Measurements from ENCODE around the gene TMEM255A.

TMEM255A gene

DNA sequence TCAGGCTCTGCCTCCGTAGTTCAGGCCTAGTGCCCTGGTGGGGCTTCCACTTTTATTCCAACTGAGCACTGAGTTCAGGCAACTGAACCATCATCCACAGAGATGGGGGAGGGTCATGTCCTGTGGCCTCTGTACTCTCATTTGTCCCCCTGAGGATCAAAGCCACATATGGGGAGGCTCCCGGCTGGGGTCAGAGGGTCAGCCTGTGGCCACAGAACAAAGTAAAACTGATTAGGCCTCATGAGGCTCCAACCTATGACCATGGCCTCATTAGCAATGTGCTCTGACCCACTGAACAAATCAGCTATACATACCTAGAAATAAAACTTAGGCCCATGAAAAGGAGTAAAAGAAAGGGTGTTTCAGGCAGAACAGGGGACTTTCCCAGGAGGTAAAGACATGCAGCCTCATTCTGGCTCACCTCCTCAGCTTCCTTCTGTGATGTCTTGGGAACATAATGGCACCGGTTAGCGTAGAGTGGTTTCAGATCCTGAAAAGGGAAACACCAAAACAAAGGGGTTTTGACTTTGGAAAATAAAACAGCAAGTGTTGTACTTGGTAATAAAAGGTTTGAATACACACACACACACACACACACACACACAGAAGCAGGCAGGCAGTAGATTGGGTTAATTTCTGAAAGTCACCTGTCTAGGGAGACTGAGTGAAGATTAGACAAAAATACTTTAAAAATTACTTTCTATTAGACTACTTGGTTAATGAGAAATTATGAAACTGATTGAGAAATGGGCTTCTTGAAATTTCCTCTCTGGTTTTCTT is 24.3 kb downstream of the TMEM255A start:
- H3K27me3 ChIP-seq (ENCODE audit: control insufficient read depth, insufficient read depth, low read length): no peaks in the 10 kb centered on the region
- no peak overlapping the region for H3K27ac ChIP-seq (ENCODE audit: low read length)
- H3K4me3 ChIP-seq (ENCODE audit: low read length): no peak overlapping the region
- H3K36me3 ChIP-seq (ENCODE audit: control insufficient read depth, low read depth, low read length): no peaks in the 10 kb centered on the region
- no peaks in the 10 kb centered on the region for H3K4me1 ChIP-seq (ENCODE audit: control insufficient read depth, low read depth, low read length)
- H3K9ac ChIP-seq (ENCODE audit: low read length): no peak overlapping the region
- H3K9me3 ChIP-seq (ENCODE audit: control insufficient read depth, low read depth, low read length): peaks cover 25% of the 10 kb centered on the region

DNA sequence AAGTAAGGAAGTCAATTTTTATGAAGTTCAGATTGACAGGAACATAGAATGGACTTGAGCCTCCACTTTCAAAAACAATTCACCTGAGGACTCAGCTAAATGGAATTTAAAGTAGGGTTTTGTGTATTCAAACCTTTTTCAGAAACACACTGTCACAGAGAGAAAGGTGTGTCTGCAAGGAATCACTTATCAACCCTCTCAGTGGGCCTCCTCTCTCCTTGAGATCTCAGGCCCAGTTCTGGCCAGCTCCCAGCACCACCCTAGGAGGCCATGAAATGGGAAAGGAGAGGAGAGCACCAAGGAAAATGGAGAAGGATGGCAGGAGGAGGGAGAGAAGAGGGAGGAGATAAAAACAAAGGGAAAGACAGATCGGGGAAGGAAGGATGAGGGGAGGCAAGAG is 28.6 kb downstream of the TMEM255A start:
- Histone ChIP-seq H3K36me3 (ENCODE audit: control insufficient read depth, low read depth, low read length) (no peaks in the 10 kb centered on the region), H3K9ac (ENCODE audit: low read length) (no peak overlapping the region), H3K27me3 (ENCODE audit: control insufficient read depth, insufficient read depth, low read length) (no peaks in the 10 kb centered on the region), H3K27ac (ENCODE audit: low read length) (no peak overlapping the region), H3K4me3 (ENCODE audit: low read length) (no peak overlapping the region), H3K4me1 (ENCODE audit: control insufficient read depth, low read depth, low read length) (no peaks in the 10 kb centered on the region), H3K9me3 (ENCODE audit: control insufficient read depth, low read depth, low read length) (peaks cover 18% of the 10 kb centered on the region)

DNA sequence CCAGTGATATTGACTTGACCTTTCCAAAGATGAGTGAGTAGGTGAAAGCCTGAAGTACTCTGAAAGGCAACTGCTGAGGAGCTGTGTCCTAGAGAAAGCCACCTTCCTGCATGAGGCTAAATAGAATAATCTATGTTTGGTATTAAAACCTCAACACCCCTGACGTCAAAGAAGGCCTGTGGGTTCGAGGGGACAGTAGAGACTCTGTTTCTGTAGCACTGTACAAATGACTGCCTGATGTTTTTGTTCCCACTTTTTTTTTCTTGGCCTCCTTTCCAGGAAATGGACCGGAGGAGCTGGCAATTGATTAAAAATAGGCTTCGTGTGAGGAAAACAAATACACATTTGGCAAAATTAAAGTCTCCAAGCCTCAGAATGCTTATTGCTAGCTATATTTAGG is 29.5 kb downstream of the TMEM255A start:
- H3K9me3 ChIP-seq (ENCODE audit: control insufficient read depth, low read depth, low read length): peaks cover 15% of the 10 kb centered on the region
- H3K27me3 ChIP-seq (ENCODE audit: control insufficient read depth, insufficient read depth, low read length): no peaks in the 10 kb centered on the region
- no peak overlapping the region for H3K27ac ChIP-seq (ENCODE audit: low read length)
- no peak overlapping the region for H3K9ac ChIP-seq (ENCODE audit: low read length)
- no peak overlapping the region for H3K4me3 ChIP-seq (ENCODE audit: low read length)
- no peaks in the 10 kb centered on the region for H3K36me3 ChIP-seq (ENCODE audit: control insufficient read depth, low read depth, low read length)
- H3K4me1 ChIP-seq (ENCODE audit: control insufficient read depth, low read depth, low read length): no peaks in the 10 kb centered on the region

DNA sequence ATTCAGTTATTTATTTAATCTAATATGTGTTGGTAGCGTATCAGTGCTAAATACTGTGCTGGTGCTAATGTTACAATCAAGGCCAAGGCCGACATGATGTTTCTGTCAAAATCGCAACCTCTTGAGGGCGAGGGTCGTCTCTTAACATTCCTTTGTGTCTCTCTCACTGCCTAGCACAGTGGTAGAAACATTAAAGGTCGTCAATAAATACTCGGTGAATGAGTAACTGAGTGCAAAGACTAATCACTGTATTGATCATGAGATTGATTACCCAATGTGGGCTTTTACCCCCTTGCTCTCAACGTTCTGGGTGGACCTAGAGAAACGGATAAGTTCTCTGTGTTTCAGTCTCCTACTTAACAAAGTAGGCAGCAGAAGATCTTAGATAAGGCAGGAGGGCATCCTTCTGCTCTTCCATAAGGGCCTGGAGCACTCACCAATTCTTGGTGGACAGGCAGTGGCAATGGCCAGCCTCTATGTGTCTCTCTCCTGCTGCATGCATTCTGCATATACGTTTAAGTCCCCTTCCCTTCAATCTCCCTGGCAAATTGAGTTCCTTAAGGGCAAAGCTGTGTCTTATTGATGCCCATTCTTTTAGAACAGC is 30.1 kb downstream of the TMEM255A start:
- no peaks in the 10 kb centered on the region for H3K36me3 ChIP-seq (ENCODE audit: control insufficient read depth, low read depth, low read length)
- peaks cover 9% of the 10 kb centered on the region for H3K9me3 ChIP-seq (ENCODE audit: control insufficient read depth, low read depth, low read length)
- H3K4me3 ChIP-seq (ENCODE audit: low read length): no peak overlapping the region
- H3K27me3 ChIP-seq (ENCODE audit: control insufficient read depth, insufficient read depth, low read length): no peaks in the 10 kb centered on the region
- H3K9ac ChIP-seq (ENCODE audit: low read length): no peak overlapping the region
- H3K4me1 ChIP-seq (ENCODE audit: control insufficient read depth, low read depth, low read length): no peaks in the 10 kb centered on the region
- H3K27ac ChIP-seq (ENCODE audit: low read length): no peak overlapping the region

DNA sequence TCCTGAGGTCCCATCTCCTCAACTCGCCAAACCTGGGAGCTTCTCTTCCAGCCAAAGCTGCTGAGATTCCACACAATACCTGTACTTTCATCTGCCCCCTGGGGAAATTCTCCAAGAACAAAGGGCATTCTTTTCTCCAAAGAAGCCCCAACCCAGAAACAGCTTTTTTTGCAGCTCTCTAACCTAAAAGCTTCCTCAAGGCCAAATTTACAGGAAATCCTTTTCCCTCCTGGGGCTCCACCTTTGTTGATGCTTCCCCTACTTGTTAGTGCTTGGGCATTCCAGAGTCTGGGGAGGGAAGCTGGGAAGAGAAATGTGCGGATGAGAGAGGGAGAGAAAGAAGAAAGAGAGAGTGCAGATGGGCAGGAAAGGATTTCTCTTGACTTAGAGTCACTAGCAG is 36.3 kb downstream of the TMEM255A start:
- Histone ChIP-seq H3K4me3 (ENCODE audit: low read length) (no peak overlapping the region), H3K4me1 (ENCODE audit: control insufficient read depth, low read depth, low read length) (peaks cover 5% of the 10 kb centered on the region), H3K9me3 (ENCODE audit: control insufficient read depth, low read depth, low read length) (no peaks in the 10 kb centered on the region), H3K36me3 (ENCODE audit: control insufficient read depth, low read depth, low read length) (no peaks in the 10 kb centered on the region), H3K27me3 (ENCODE audit: control insufficient read depth, insufficient read depth, low read length) (no peaks in the 10 kb centered on the region), H3K9ac (ENCODE audit: low read length) (no peak overlapping the region), H3K27ac (ENCODE audit: low read length) (no peak overlapping the region)

GRCh38 chrX:120274145-120274544 is 37.1 kb downstream of the TMEM255A start:
- Histone ChIP-seq H3K9me3 (ENCODE audit: control insufficient read depth, low read depth, low read length) (no peaks in the 10 kb centered on the region), H3K36me3 (ENCODE audit: control insufficient read depth, low read depth, low read length) (no peaks in the 10 kb centered on the region), H3K9ac (ENCODE audit: low read length) (no peak overlapping the region), H3K27ac (ENCODE audit: low read length) (no peak overlapping the region), H3K27me3 (ENCODE audit: control insufficient read depth, insufficient read depth, low read length) (no peaks in the 10 kb centered on the region), H3K4me1 (ENCODE audit: control insufficient read depth, low read depth, low read length) (peaks cover 5% of the 10 kb centered on the region), H3K4me3 (ENCODE audit: low read length) (no peak overlapping the region)

GRCh38 chrX:120271218-120271617 is 40.0 kb downstream of the TMEM255A start:
- no peak overlapping the region for H3K4me3 ChIP-seq (ENCODE audit: low read length)
- H3K36me3 ChIP-seq (ENCODE audit: control insufficient read depth, low read depth, low read length): no peaks in the 10 kb centered on the region
- no peak overlapping the region for H3K9ac ChIP-seq (ENCODE audit: low read length)
- no peak overlapping the region for H3K27ac ChIP-seq (ENCODE audit: low read length)
- H3K9me3 ChIP-seq (ENCODE audit: control insufficient read depth, low read depth, low read length): no peaks in the 10 kb centered on the region
- no peaks in the 10 kb centered on the region for H3K27me3 ChIP-seq (ENCODE audit: control insufficient read depth, insufficient read depth, low read length)
- peaks cover 5% of the 10 kb centered on the region for H3K4me1 ChIP-seq (ENCODE audit: control insufficient read depth, low read depth, low read length)

- Histone ChIP-seq H3K36me3 (ENCODE audit: control insufficient read depth, low read depth, low read length) (no peaks in the 10 kb centered on the region), H3K27me3 (ENCODE audit: control insufficient read depth, insufficient read depth, low read length) (no peaks in the 10 kb centered on the region), H3K4me3 (ENCODE audit: low read length) (no peak overlapping the region), H3K4me1 (ENCODE audit: control insufficient read depth, low read depth, low read length) (peaks cover 5% of the 10 kb centered on the region), H3K9ac (ENCODE audit: low read length) (no peak overlapping the region), H3K27ac (ENCODE audit: low read length) (no peak overlapping the region), H3K9me3 (ENCODE audit: control insufficient read depth, low read depth, low read length) (no peaks in the 10 kb centered on the region)
Measured at GRCh38 chrX:120270567-120270966, 40.7 kb downstream of the TMEM255A start.

GRCh38 chrX:120269373-120270035 is 41.8 kb downstream of the TMEM255A start:
- H3K9ac ChIP-seq (ENCODE audit: low read length): no peak overlapping the region
- no peaks in the 10 kb centered on the region for H3K27me3 ChIP-seq (ENCODE audit: control insufficient read depth, insufficient read depth, low read length)
- no peak overlapping the region for H3K4me3 ChIP-seq (ENCODE audit: low read length)
- H3K27ac ChIP-seq (ENCODE audit: low read length): no peak overlapping the region
- no peaks in the 10 kb centered on the region for H3K36me3 ChIP-seq (ENCODE audit: control insufficient read depth, low read depth, low read length)
- H3K9me3 ChIP-seq (ENCODE audit: control insufficient read depth, low read depth, low read length): no peaks in the 10 kb centered on the region
- H3K4me1 ChIP-seq (ENCODE audit: control insufficient read depth, low read depth, low read length): no peaks in the 10 kb centered on the region

GRCh38 chrX:120264341-120264740 is 46.9 kb downstream of the TMEM255A start:
- Histone ChIP-seq H3K9ac (ENCODE audit: low read length) (no peak overlapping the region), H3K27me3 (ENCODE audit: control insufficient read depth, insufficient read depth, low read length) (no peaks in the 10 kb centered on the region), H3K27ac (ENCODE audit: low read length) (no peak overlapping the region), H3K9me3 (ENCODE audit: control insufficient read depth, low read depth, low read length) (peaks cover 7% of the 10 kb centered on the region), H3K4me3 (ENCODE audit: low read length) (no peak overlapping the region), H3K4me1 (ENCODE audit: control insufficient read depth, low read depth, low read length) (peaks cover 6% of the 10 kb centered on the region), H3K36me3 (ENCODE audit: control insufficient read depth, low read depth, low read length) (no peaks in the 10 kb centered on the region)

- Histone ChIP-seq H3K27me3 (ENCODE audit: control insufficient read depth, insufficient read depth, low read length) (no peaks in the 10 kb centered on the region), H3K9me3 (ENCODE audit: control insufficient read depth, low read depth, low read length) (peaks cover 7% of the 10 kb centered on the region), H3K4me1 (ENCODE audit: control insufficient read depth, low read depth, low read length) (peaks cover 6% of the 10 kb centered on the region), H3K4me3 (ENCODE audit: low read length) (no peak overlapping the region), H3K27ac (ENCODE audit: low read length) (no peak overlapping the region), H3K9ac (ENCODE audit: low read length) (no peak overlapping the region), H3K36me3 (ENCODE audit: control insufficient read depth, low read depth, low read length) (no peaks in the 10 kb centered on the region)
Measured at GRCh38 chrX:120262859-120263708, 48.2 kb downstream of the TMEM255A start.

All from iPS-18a (cell line).